AG09309 (cell line): Measurements from ENCODE around the gene OLFM1.

Source experiments
- DNase-seq: peaks from one replicate; pipeline ENCODE4 v3.0.0-alpha.2; 2010; ENCODE audit warnings: low read depth
- H3K4me3 ChIP-seq: 2 replicates; pipeline ENCODE4 v1.5.1; 2011; ENCODE audit warnings: mild to moderate bottlenecking, low read depth, low read length, moderate library complexity; ENCODE audit not compliant: control insufficient read depth
- TF ChIP-seq, protein P1 (sequence below): IDR thresholded peaks from 2 replicates; pipeline ENCODE4 v1.5.1; 2011; ENCODE audit warnings: mild to moderate bottlenecking, low read depth, low read length, inconsistent platforms; ENCODE audit not compliant: insufficient read depth, control insufficient read depth; ENCODE audit errors: missing control alignments

The OLFM1 gene

DNA sequence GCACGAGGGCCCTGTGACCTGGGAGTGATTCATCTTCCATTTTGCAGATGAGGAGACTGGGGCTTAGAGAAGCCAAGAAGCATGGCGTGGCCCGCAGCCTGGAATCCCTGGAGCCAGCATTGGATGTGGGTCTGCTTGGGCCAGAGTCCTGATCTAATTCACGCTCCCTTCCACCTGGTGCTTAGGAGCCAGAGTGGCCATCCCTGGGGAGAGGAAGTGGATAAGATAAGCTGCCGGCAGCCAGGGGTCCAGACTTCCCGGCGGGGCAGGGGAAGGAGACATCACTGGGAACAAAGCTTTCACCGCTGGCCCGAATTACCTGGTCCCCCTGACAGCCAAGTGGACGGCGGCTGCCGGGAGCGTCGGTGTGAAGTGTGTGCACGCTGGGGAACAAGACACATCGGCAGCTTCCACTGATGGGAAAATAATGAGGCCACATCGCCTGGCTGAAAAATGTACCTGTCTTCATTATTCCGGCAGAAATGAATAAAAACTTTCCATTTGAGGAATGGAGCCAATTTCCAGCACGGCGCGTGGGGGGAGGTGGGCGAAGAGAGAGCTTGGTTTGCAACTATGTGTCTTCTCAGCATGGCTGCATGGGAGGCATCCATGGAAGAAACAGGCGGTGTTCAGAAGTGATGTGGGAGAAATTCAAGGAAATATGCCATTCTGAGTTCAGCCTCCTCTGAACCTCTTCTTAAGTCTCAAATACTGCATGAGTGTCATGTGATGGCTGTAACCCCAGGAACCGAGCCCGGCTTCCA is 78.5 kb downstream of the OLFM1 start:
- TF ChIP-seq, protein P1, sequence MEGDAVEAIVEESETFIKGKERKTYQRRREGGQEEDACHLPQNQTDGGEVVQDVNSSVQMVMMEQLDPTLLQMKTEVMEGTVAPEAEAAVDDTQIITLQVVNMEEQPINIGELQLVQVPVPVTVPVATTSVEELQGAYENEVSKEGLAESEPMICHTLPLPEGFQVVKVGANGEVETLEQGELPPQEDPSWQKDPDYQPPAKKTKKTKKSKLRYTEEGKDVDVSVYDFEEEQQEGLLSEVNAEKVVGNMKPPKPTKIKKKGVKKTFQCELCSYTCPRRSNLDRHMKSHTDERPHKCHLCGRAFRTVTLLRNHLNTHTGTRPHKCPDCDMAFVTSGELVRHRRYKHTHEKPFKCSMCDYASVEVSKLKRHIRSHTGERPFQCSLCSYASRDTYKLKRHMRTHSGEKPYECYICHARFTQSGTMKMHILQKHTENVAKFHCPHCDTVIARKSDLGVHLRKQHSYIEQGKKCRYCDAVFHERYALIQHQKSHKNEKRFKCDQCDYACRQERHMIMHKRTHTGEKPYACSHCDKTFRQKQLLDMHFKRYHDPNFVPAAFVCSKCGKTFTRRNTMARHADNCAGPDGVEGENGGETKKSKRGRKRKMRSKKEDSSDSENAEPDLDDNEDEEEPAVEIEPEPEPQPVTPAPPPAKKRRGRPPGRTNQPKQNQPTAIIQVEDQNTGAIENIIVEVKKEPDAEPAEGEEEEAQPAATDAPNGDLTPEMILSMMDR, result no peak
- H3K4me3 ChIP-seq, result no peak overlapping the region
- DNase-seq, result no peak

DNA sequence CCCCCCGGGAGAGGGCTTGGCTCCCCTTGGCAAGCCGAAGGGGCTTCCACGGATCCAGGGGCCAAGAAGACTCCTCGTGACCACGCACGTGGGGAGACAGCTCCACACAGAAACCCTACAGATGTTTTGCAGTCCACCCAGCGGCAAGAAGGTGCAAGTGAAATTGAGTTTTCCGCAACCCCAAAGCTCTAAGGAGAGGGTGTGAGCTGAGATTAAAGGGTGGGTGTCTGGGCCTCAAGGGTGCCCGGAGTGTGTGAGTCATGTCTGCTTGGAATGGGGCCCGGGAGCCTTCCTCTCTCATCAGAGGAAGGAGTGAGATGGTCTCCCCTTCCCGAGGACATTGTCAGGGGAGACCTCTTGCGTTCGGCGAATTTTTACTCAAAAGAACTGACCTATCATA is 79.1 kb downstream of the OLFM1 start:
- H3K4me3 ChIP-seq, result no peak overlapping the region

DNA sequence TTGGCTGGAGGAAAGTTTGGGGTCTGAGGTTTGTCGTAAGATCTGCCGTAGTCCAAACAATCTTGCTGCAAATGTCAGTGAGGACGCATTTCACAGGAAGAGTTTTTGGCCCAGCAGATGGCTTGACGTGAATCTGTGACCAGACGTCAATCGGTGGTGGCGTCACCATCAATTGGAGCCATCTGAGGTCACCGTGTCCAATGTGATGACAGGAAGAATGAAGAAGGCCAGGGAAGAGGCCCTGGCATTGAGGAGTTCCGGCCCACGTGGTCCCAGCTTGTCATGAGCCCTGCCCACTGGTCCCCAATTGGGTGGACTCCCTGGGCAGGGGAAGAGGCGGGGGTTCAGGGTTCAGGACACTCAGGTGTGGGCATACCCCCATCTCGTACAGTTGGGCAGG is 79.9 kb downstream of the OLFM1 start:
- DNase-seq, result no peak
- H3K4me3 ChIP-seq, result no peak overlapping the region
- TF ChIP-seq, protein P1, result no peak

More for the DNA sequence above, 79.1 kb downstream of the OLFM1 start:
- no peak for DNase-seq
- TF ChIP-seq, protein P1, result no peak

DNA sequence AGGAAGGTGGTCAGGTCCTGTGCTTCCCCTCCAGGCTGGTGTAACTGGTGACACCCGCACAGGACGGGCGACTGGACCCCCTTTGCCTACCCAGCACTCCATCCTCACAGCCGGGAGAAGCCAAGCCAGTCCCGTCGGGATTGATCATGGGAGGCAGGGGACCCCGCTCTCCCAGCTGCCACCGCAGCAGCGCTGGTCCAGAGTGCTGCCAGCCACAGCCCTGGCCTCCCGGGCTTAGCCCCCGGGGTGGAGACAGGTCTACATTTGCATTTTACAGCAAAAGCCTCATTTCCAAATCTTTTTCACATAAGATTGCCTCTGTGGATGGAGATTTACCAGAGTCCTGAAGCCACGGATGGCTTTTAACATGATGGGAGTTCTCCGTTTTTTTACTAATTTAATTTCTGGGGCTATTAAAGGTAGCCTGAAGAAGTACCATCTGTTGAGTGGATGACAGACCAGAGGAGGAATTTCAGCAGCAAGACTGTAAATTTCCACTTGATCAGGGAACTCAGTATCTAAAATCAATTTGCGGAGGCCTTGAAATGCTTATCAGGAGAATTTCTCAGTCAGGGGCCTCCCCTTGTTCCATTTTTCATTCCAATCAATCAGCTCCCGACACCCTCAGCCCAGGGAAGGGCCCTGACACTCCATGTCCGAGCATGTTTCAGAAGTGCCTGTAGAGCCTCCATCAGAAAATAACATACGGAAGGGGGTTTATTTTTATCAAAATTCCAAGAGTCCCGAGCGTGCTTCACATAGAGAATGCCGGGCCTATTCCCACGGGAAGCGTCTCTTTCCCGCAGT is 80.6 kb downstream of the OLFM1 start:
- TF ChIP-seq, protein P1, result no peak
- H3K4me3 ChIP-seq, result no peak overlapping the region
- no peak for DNase-seq

DNA sequence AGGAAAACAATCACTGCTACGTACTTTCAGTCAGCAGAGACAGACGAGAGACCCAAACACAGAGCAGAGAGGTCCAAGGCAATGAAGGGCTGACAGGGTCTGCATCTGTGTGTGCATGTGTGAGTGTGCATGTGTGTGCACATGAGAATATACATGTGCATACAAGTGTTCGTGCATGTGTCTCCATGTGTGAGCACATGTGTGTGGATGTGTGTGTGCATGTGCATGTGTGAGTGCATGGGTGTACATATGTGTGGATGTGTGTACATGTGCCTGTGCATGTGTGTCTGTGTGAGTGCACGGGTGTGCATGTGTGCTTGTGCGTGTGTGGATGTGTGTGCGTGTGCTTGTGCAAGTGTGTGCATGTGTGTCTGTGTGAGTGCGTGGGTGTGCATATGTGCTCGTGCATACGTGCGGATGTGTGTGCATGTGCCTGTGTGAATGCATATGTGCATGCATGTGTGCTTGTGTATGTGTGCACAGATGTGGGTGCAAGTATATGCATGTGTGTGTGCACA is 82.3 kb downstream of the OLFM1 start:
- no peak overlapping the region for H3K4me3 ChIP-seq
- TF ChIP-seq, protein P1, result no peak
- no peak for DNase-seq

DNA sequence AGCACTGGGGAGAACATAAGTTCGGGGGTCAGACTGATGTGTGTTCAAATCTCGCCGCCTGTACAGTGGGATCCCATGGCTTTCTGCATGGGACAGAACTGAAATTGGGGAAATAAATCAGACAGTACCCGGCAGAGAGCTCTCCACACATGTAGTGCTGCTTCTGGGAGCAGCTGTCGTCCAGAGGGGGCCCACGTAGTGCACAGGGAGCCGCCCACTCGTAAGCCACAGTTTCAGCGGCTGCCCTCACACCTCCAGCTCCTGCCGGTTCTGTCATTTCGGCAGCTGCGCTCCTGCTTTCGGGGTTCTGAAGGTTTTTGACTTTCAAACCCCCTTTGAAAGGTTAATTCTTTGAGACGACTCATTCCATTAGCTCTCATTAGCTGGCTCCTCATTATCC is 83.1 kb downstream of the OLFM1 start:
- H3K4me3 ChIP-seq, result no peak overlapping the region
- DNase-seq, result no peak
- TF ChIP-seq, protein P1, result no peak
